Mammary epithelial cell (primary cell): Measurements from ENCODE around the gene NDST3.

Experiments
- EZH2 ChIP-seq: IDR thresholded peaks from 2 replicates; pipeline ENCODE4 v1.6.1; 2012; ENCODE audit warnings: low read length, inconsistent platforms, borderline replicate concordance
- TF ChIP-seq, protein P1 (sequence below), 2 donors: IDR thresholded peaks in 1 of 2; conservative IDR thresholded peaks in 1 of 2; 2 replicates each; pipeline ENCODE4 v1.5.1; 2011 to 2012; ENCODE audit warnings: inconsistent platforms in 2 of 2, low read length in 2 of 2, mild to moderate bottlenecking in 2 of 2, control low read depth in 1 of 2, low read depth in 1 of 2; ENCODE audit not compliant: insufficient read depth in 1 of 2; ENCODE audit errors: extremely low read depth in 1 of 2

DNA sequence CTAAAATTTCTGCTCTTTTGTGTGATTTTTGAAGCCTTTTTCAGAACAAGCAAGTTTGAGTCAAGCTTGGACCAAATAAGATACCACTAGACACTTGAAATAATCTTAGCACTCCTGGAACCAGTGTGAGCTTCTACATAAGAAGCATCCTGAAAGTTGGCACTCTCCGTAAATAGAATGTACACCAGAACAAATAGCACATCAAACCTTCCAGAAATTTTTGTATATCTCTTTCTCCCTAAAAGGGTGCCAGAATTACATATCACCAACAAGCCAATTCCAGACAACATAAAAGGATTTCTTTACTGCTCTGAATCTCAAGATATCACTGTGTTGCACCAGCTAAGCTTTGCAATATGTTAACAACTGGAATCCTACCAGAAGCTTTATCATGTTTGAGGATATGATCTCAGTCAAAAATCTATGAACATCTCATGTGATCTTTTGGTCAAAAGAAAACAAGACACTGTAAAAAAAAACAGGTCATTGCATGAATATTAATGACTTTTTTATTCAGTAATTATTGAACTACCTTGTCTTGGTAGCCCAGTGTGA, 201.4 kb downstream of the NDST3 start:
- TF ChIP-seq, protein P1, sequence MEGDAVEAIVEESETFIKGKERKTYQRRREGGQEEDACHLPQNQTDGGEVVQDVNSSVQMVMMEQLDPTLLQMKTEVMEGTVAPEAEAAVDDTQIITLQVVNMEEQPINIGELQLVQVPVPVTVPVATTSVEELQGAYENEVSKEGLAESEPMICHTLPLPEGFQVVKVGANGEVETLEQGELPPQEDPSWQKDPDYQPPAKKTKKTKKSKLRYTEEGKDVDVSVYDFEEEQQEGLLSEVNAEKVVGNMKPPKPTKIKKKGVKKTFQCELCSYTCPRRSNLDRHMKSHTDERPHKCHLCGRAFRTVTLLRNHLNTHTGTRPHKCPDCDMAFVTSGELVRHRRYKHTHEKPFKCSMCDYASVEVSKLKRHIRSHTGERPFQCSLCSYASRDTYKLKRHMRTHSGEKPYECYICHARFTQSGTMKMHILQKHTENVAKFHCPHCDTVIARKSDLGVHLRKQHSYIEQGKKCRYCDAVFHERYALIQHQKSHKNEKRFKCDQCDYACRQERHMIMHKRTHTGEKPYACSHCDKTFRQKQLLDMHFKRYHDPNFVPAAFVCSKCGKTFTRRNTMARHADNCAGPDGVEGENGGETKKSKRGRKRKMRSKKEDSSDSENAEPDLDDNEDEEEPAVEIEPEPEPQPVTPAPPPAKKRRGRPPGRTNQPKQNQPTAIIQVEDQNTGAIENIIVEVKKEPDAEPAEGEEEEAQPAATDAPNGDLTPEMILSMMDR (conservative IDR thresholded peaks at IDR 0.05 in 1 of 2, IDR thresholded peaks at IDR 0.05 in 1 of 2; ENCODE audit: extremely low read depth in 1 of 2, insufficient read depth in 1 of 2, low read depth in 1 of 2, low read length in 2 of 2) = no peak
- TF ChIP-seq EZH2 = no peak
